Measurements from ENCODE around the gene OCRL.
"Not testable (repeated sequence)": the region's sequence is repeated elsewhere in the genome, so short reads cannot be mapped to it uniquely, and the experiment has no call there.

OCRL gene

GRCh38 chrX:129540722-129541184, 694 bp downstream of the OCRL start:
- DNase-seq (ENCODE audit: low spot score), result peak; percentile 34

GRCh38 chrX:129544780-129545179, 4.7 kb downstream of the OCRL start:
- TF ChIP-seq, protein P1, sequence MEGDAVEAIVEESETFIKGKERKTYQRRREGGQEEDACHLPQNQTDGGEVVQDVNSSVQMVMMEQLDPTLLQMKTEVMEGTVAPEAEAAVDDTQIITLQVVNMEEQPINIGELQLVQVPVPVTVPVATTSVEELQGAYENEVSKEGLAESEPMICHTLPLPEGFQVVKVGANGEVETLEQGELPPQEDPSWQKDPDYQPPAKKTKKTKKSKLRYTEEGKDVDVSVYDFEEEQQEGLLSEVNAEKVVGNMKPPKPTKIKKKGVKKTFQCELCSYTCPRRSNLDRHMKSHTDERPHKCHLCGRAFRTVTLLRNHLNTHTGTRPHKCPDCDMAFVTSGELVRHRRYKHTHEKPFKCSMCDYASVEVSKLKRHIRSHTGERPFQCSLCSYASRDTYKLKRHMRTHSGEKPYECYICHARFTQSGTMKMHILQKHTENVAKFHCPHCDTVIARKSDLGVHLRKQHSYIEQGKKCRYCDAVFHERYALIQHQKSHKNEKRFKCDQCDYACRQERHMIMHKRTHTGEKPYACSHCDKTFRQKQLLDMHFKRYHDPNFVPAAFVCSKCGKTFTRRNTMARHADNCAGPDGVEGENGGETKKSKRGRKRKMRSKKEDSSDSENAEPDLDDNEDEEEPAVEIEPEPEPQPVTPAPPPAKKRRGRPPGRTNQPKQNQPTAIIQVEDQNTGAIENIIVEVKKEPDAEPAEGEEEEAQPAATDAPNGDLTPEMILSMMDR (IDR thresholded peaks at IDR 0.05; ENCODE audit: extremely low read depth, missing control alignments), result no peak

More at GRCh38 chrX:129540722-129541184, 694 bp downstream of the OCRL start:
- TF ChIP-seq, protein P1 (IDR thresholded peaks at IDR 0.05; ENCODE audit: extremely low read depth, missing control alignments), result no peak

GRCh38 chrX:129545408-129545807, 5.3 kb downstream of the OCRL start:
- DNase-seq (ENCODE audit: low spot score), result no peak
- TF ChIP-seq, protein P1 (IDR thresholded peaks at IDR 0.05; ENCODE audit: extremely low read depth, missing control alignments), result no peak

More at GRCh38 chrX:129544780-129545179, 4.7 kb downstream of the OCRL start:
- DNase-seq (ENCODE audit: low spot score), result no peak

DNA sequence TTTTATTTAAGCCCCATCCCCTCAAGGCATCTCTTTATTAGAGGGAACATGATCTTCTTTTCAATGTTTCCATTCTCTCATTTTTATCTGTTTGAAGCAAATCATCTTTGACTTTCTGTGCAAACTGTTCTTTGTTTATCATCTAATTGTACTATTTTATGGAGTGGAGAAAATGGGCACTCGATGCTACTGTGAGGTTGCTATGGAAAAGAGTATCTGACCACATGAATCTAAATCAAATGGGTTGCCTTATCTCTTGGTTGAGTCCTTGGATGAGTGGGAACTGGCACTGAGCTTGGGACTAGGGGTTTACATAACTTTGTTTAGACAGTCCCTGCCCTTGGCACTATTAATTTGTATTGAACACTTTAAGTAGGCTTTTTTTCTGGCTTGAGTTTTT, 9.1 kb downstream of the OCRL start:
- TF ChIP-seq, protein P1 (IDR thresholded peaks at IDR 0.05; ENCODE audit: extremely low read depth, missing control alignments), result no peak
- DNase-seq (ENCODE audit: low spot score), result no peak

DNA sequence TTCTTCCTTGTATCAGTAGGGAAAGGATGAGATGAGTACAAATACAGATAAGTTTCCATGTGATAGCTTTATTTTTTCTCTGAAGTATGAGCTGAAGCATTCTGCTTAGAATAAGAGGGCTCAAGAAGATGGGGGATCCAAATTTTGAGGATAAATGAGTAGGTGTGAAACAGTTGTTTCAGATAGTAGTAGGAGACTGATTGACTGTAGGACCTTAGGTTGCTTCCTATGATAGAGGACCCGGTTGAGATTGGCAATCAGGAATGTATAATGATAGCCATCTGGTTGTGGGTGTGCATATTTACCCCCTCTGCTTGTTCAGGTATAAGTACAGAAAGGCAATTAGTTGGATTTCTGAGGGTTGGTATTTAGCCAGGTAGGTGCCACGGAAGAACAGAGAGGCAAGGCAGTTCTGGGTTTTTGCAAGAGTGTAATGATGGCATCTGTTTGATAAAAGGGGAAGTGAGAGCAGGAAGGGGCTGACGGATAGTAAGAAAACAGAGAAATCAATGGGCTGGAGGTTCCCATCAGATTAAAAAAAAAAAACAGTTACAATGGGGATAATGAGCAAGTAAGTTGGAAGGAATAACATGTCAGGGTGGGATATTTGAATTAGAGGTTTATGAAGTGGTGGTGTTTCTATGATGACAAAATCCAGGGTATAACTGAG, 13.7 kb downstream of the OCRL start:
- TF ChIP-seq, protein P1 (IDR thresholded peaks at IDR 0.05; ENCODE audit: extremely low read depth, missing control alignments), result no peak
- DNase-seq (ENCODE audit: low spot score), result peak; percentile 13

DNA sequence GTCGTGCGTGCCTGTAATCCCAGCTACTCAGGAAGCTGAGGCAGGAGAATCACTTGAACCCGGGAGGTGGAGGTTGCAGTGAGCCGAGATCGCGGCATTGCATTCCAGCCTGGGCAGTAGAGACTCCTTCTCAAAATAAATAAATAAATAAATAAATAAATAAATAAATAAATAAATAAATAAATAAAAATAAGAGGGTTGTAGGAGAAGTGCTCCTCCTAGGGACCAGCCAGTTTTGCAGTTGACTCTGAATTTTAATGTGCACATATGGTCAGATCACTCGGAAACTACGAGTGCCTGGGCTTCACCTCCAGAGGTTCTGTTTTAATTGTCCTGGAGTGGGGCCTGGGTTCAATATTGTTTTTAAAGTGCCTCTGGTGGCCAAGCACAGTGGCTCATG, 14.8 kb downstream of the OCRL start:
- DNase-seq (ENCODE audit: low spot score), result not testable (repeated sequence)

DNA sequence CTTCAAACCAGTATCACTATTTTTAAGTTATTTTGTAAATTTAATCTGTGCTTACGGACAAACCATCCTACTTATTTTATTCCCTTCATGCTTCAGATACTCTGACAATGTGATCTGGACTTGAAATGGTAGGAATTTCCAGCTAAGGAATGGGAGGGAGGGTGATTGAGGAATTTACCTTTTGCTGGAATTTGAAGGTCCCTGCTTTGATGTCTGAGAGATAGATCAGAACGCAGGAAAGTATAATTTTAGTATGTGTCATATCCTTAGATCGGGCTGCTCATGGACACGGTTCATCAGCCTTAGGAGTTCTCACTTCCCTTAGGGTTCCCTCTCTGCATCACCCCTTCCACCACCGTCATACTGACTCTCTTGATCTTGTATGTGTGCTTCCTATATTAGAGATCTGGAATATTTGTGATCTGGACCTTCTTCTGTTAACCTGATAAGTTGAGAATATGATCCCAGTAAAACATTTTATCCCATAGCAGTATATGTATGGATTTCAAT, 16.8 kb downstream of the OCRL start:
- TF ChIP-seq, protein P1 (IDR thresholded peaks at IDR 0.05; ENCODE audit: extremely low read depth, missing control alignments), result no peak
- no peak for DNase-seq (ENCODE audit: low spot score)
